Pons (tissue), 1 donor: ENCODE data around the gene TLR7.

Experiments
- DNase-seq: peaks from one replicate; pipeline ENCODE4 v3.0.0-alpha.2; 2016; ENCODE audit warnings: low spot score

Gene TLR7

DNA sequence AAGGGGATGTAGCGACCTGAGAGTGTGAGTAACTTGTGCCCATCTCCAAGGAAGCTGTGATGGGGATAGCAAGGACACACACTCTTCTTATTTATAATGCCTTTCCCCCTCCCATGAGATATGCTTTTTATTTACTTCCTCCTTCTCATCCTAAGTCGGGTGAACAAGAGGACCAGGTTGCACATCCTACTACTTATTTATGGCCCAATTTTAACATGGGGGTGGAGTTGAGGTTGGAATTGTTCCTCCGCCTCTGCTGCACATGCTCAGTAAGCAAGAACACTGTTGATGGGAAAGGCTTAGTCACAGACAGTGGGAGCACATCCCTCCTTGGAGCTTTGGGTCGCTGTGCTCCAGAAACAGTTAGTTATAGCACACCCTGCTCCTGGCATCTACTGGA lies 24.3 kb downstream of the TLR7 start:
- DNase-seq: no peak

DNA sequence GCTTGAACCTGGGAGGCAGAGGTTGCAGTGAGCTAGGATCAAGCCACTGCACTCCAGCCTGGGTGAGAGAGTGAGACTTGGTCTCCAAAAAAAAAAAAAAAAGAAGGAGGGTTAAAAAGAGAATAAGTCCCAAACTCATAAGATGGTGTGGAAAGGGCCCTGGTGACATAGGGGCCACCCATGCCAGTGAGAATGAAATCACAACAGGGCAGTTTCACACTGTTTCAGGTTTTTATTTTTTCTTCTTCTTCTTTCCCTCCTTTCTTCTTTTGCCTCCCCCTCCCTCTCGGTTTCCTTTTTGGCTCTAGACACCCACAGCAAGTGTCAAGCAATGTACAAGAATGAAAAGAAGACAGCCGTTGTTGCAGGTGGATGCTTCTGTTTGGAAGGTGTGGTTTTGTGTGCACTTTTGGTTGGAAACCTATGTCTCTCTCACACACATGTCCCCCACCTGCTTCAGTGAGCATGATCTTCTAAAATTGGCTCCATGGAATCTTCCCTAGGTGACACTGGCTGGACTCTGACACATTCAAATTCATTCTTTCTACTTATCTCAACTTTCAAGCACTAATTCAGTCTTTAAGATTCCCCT lies 25.1 kb downstream of the TLR7 start:
- DNase-seq: no peak

GRCh38 chrX:12892716-12893115 lies 25.8 kb downstream of the TLR7 start:
- no peak for DNase-seq

GRCh38 chrX:12894074-12895030 lies 27.5 kb downstream of the TLR7 start:
- peak; percentile 43 for DNase-seq

- no peak for DNase-seq
Observed at GRCh38 chrX:12895866-12896265, 29.0 kb downstream of the TLR7 start.

DNA sequence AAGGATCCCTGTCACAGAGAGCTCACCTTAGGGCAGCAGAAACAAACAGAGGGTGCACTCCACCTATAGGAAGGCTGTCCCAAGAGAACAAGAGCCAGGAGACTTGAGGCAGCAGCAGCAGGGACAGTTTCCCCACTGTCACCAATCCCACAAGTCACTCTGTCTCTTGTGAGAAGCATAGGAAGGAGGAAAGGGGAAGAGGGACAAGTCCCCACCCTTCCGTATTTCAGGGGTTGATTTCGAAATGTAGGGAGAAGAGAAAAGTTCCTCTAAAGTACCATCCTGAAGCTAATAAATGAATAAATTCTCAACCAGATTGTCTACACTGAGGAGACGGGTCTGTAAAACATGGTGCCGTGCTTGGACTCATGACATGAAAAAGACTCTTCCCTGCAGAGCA lies 30.1 kb downstream of the TLR7 start:
- peak; percentile 16 for DNase-seq

DNA sequence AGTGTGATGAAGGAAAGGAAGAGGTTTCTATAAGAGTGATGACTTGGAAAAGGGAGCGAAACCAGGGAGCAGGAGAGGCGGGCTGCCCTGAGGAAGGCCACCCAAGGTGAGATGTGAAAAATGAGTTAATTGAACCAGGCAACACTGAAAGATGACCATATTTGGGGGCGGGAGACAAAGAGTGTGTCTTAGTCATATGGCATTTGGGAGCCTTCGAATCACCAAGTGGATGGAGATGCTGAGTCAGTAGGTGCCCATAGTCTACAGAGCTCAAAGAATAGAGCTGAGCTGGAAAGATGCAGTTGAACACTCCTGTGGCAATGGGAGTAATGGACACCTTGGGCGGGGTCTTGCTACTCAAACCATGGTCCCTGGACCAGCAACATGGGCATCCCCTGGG lies 31.2 kb downstream of the TLR7 start:
- DNase-seq: no peak

- no peak for DNase-seq
Observed at GRCh38 chrX:12899506-12899905, 32.6 kb downstream of the TLR7 start.

- DNase-seq: peak; percentile 24
Observed at GRCh38 chrX:12901486-12901885, 34.6 kb downstream of the TLR7 start.

GRCh38 chrX:12903646-12904045 lies 36.8 kb downstream of the TLR7 start:
- DNase-seq: no peak

DNA sequence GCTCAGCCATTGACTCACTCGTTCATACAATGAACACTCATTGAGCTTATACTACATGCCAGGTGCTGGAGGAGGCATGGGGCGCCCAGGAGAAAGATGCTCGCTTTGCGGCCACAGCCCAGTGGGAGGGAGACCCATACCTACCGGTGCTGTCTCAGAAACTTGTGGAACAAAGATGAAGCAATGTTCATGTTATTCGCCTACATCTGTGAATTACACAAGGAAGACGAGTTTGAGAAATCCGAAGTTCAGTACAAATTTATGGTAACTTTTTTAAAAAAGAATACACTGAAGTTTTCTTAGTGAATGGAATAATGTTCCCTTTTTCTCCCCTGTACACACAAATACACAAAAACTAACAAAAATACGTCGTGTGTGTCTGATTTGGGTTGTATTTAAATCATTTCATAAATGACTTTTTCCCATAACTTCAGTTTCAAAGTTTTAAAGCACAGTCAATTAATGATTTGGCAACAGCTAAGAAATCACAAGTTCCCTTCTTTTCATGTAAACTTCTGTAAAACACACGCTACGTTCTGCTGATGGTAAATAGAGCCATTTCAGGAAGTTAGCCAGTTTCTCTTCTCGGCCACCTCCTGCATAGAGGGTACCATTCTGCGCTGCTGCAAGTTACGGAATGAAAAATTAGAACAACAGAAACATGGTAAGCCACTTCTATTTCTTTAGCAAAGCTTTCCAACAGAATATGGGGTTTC lies 39.3 kb downstream of the TLR7 start, which contains the start of gene TLR8:
Gene TLR8, plus strand, starts transcription at position 575 of the 716 bp plus-strand sequence. Its CDS starts 87 bp downstream, at position 662.
- DNase-seq: peak; percentile 16

GRCh38 chrX:12910423-12911121 lies 43.7 kb downstream of the TLR7 start:
- DNase-seq: no peak

- DNase-seq: no peak
Observed at GRCh38 chrX:12911122-12911470, 44.2 kb downstream of the TLR7 start.

- DNase-seq: no peak
Observed at GRCh38 chrX:12912791-12913482, 46.1 kb downstream of the TLR7 start.

- no peak for DNase-seq
Observed at GRCh38 chrX:12917753-12918152, 50.9 kb downstream of the TLR7 start.

GRCh38 chrX:12919051-12919450 lies 52.2 kb downstream of the TLR7 start:
- DNase-seq: no peak

DNA sequence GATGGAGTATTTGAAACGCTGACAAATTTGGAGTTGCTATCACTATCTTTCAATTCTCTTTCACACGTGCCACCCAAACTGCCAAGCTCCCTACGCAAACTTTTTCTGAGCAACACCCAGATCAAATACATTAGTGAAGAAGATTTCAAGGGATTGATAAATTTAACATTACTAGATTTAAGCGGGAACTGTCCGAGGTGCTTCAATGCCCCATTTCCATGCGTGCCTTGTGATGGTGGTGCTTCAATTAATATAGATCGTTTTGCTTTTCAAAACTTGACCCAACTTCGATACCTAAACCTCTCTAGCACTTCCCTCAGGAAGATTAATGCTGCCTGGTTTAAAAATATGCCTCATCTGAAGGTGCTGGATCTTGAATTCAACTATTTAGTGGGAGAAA lies 52.7 kb downstream of the TLR7 start:
- no peak for DNase-seq

GRCh38 chrX:12920990-12921389 lies 54.1 kb downstream of the TLR7 start:
- DNase-seq: no peak

DNA sequence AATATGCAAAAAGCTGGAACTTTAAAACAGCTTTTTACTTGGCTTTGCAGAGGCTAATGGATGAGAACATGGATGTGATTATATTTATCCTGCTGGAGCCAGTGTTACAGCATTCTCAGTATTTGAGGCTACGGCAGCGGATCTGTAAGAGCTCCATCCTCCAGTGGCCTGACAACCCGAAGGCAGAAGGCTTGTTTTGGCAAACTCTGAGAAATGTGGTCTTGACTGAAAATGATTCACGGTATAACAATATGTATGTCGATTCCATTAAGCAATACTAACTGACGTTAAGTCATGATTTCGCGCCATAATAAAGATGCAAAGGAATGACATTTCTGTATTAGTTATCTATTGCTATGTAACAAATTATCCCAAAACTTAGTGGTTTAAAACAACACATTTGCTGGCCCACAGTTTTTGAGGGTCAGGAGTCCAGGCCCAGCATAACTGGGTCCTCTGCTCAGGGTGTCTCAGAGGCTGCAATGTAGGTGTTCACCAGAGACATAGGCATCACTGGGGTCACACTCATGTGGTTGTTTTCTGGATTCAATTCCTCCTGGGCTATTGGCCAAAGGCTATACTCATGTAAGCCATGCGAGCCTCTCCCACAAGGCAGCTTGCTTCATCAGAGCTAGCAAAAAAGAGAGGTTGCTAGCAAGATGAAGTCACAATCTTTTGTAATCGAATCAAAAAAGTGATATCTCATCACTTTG lies 55.2 kb downstream of the TLR7 start:
- DNase-seq: no peak

DNA sequence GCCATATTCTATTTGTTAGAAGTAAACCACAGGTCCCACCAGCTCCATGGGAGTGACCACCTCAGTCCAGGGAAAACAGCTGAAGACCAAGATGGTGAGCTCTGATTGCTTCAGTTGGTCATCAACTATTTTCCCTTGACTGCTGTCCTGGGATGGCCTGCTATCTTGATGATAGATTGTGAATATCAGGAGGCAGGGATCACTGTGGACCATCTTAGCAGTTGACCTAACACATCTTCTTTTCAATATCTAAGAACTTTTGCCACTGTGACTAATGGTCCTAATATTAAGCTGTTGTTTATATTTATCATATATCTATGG lies 55.7 kb downstream of the TLR7 start:
- DNase-seq: no peak

- DNase-seq: no peak
Observed at GRCh38 chrX:12929701-12930100, 62.8 kb downstream of the TLR7 start.
